ENCODE results near the gene OPN4.

OPN4 gene

GRCh38 chr10:86663576-86664339, 9.4 kb downstream of the OPN4 start:
- H3K4me3 ChIP-seq (ENCODE audit: low read length) = no peak overlapping the region
- no peak for TF ChIP-seq CTCF (conservative IDR thresholded peaks at IDR 0.05; ENCODE audit: low read length)
- no peak for DNase-seq (ENCODE audit: low read depth)

- H3K4me3 ChIP-seq (ENCODE audit: low read length) = no peak overlapping the region
- no peak for TF ChIP-seq CTCF (conservative IDR thresholded peaks at IDR 0.05; ENCODE audit: low read length)
- no peak for DNase-seq (ENCODE audit: low read depth)
These were observed 10.2 kb downstream of the OPN4 start for GRCh38 chr10:86664341-86665217.

GRCh38 chr10:86665218-86665607, 10.9 kb downstream of the OPN4 start:
- no peak for DNase-seq (ENCODE audit: low read depth)
- H3K4me3 ChIP-seq (ENCODE audit: low read length) = no peak overlapping the region
- no peak for TF ChIP-seq CTCF (conservative IDR thresholded peaks at IDR 0.05; ENCODE audit: low read length)

GRCh38 chr10:86665868-86666267, 11.5 kb downstream of the OPN4 start:
- no peak for TF ChIP-seq CTCF (conservative IDR thresholded peaks at IDR 0.05; ENCODE audit: low read length)
- H3K4me3 ChIP-seq (ENCODE audit: low read length) = no peak overlapping the region
- DNase-seq (ENCODE audit: low read depth) = no peak

GRCh38 chr10:86666538-86666937, 12.2 kb downstream of the OPN4 start:
- H3K4me3 ChIP-seq (ENCODE audit: low read length) = no peak overlapping the region
- TF ChIP-seq CTCF (conservative IDR thresholded peaks at IDR 0.05; ENCODE audit: low read length) = no peak
- DNase-seq (ENCODE audit: low read depth) = no peak

GRCh38 chr10:86667421-86668181, 13.3 kb downstream of the OPN4 start:
- DNase-seq (ENCODE audit: low read depth) = no peak
- no peak overlapping the region for H3K4me3 ChIP-seq (ENCODE audit: low read length)
- TF ChIP-seq CTCF (conservative IDR thresholded peaks at IDR 0.05; ENCODE audit: low read length) = no peak

All from AG10803 (cell line).